ENCODE results near the gene YWHAB. TPM values are rescaled to one million over a fixed set of nuclear protein-coding genes. Genes with fewer than 3 reads are reported as not detected.

Gene YWHAB
- total RNA-seq, 1 donor from 2014 or later = 234 TPM

- Mint-ChIP-seq H3K36me3 (ENCODE audit: low read depth) (no peaks in the 10 kb centered on the region), H3K4me1 (no peaks in the 10 kb centered on the region), H3K4me3 (no peak overlapping the region), H3K27ac (no peak overlapping the region), H3K9me3 (peaks cover 13% of the 10 kb centered on the region), H3K27me3 (peaks cover 28% of the 10 kb centered on the region)
- intact Hi-C loops (cut with micrococcal nuclease) = no loop called here
- CTCF ChIA-PET = no interaction called here
- no peak for ATAC-seq (ENCODE audit: low read depth)
- no peak for DNase-seq
- POLR2A ChIA-PET = no interaction called here
- TF ChIP-seq CTCF (IDR thresholded peaks at IDR 0.05) = no peak
Observed at GRCh38 chr20:44840826-44841225, 44.7 kb upstream of the YWHAB start.

- no peak overlapping the region for H3K27ac Mint-ChIP-seq
- no peak for TF ChIP-seq CTCF (IDR thresholded peaks at IDR 0.05)
- ChIA-PET POLR2A (no interaction called here), CTCF (no interaction called here)
- intact Hi-C loops (cut with micrococcal nuclease) = no loop called here
- no peak overlapping the region for H3K4me3 Mint-ChIP-seq
- no peaks in the 10 kb centered on the region for H3K4me1 Mint-ChIP-seq
- peaks cover 17% of the 10 kb centered on the region for H3K9me3 Mint-ChIP-seq
- DNase-seq = no peak
- ATAC-seq (ENCODE audit: low read depth) = no peak
- no peaks in the 10 kb centered on the region for H3K36me3 Mint-ChIP-seq (ENCODE audit: low read depth)
- H3K27me3 Mint-ChIP-seq = peaks cover 30% of the 10 kb centered on the region
Observed at GRCh38 chr20:44841955-44842354, 43.5 kb upstream of the YWHAB start.

- no peak for TF ChIP-seq CTCF (IDR thresholded peaks at IDR 0.05)
- H3K27me3 Mint-ChIP-seq = peaks cover 24% of the 10 kb centered on the region
- DNase-seq (no peak), ATAC-seq (ENCODE audit: low read depth) (no peak)
- H3K27ac Mint-ChIP-seq = no peak overlapping the region
- POLR2A ChIA-PET = no interaction called here
- intact Hi-C loops (cut with micrococcal nuclease) = no loop called here
- peaks cover 10% of the 10 kb centered on the region for H3K9me3 Mint-ChIP-seq
- CTCF ChIA-PET = no interaction called here
- no peaks in the 10 kb centered on the region for H3K36me3 Mint-ChIP-seq (ENCODE audit: low read depth)
- H3K4me3 Mint-ChIP-seq = no peak overlapping the region
- H3K4me1 Mint-ChIP-seq = no peaks in the 10 kb centered on the region
Observed at GRCh38 chr20:44843876-44844275, 41.6 kb upstream of the YWHAB start.

- CTCF ChIA-PET = no interaction called here
- H3K27me3 Mint-ChIP-seq = peaks cover 24% of the 10 kb centered on the region
Observed at GRCh38 chr20:44848254-44849015, 37.1 kb upstream of the YWHAB start.

GRCh38 chr20:44849703-44850102, 35.8 kb upstream of the YWHAB start:
- ATAC-seq (ENCODE audit: low read depth) (no peak), DNase-seq (no peak)
- no peak for TF ChIP-seq CTCF (IDR thresholded peaks at IDR 0.05)
- Mint-ChIP-seq H3K9me3 (peaks cover 4% of the 10 kb centered on the region), H3K4me1 (no peaks in the 10 kb centered on the region), H3K4me3 (no peak overlapping the region), H3K27me3 (peaks cover 26% of the 10 kb centered on the region), H3K36me3 (ENCODE audit: low read depth) (no peaks in the 10 kb centered on the region), H3K27ac (no peak overlapping the region)
- intact Hi-C loops (cut with micrococcal nuclease) = no loop called here
- ChIA-PET POLR2A (no interaction called here), CTCF (no interaction called here)

More at GRCh38 chr20:44848254-44849015, 37.1 kb upstream of the YWHAB start:
- TF ChIP-seq CTCF (IDR thresholded peaks at IDR 0.05) = no peak
- Mint-ChIP-seq H3K4me1 (no peaks in the 10 kb centered on the region), H3K36me3 (ENCODE audit: low read depth) (no peaks in the 10 kb centered on the region), H3K27ac (no peak overlapping the region), H3K9me3 (peaks cover 4% of the 10 kb centered on the region), H3K4me3 (no peak overlapping the region)
- ATAC-seq (ENCODE audit: low read depth) (no peak), DNase-seq (no peak)
- POLR2A ChIA-PET = no interaction called here
- intact Hi-C loops (cut with micrococcal nuclease) = no loop called here
